ENCODE data around the gene SLC5A7. TPM values are rescaled to one million over a fixed set of nuclear protein-coding genes. Genes with fewer than 3 reads are reported as not detected.

SLC5A7 gene
- total and polyA plus RNA-seq, 2 donors (not counting 1 experiment from before 2014, with no cell fraction given): not detected

- no peaks in the 10 kb centered on the region for H3K36me3 ChIP-seq (replicated peaks in 1 of 2; ENCODE audit: control extremely low read depth in 1 of 2, control insufficient read depth in 1 of 2, extremely low read depth in 1 of 2, insufficient read depth in 2 of 2, low read length in 1 of 2)
- H3K9me3 Mint-ChIP-seq (ENCODE audit: insufficient read depth): no peaks in the 10 kb centered on the region
- H3K27ac ChIP-seq (ENCODE audit: low read length in 2 of 2): no peak overlapping the region
- no peak overlapping the region for H3K4me3 Mint-ChIP-seq
- no peak overlapping the region for H3K4me3 ChIP-seq (ENCODE audit: control extremely low read depth in 1 of 5, extremely low read depth in 1 of 5, insufficient read depth in 1 of 5, low read depth in 2 of 5, low read length in 4 of 5)
- no peak overlapping the region for H3K9ac ChIP-seq (ENCODE audit: low read length)
- H3K4me1 ChIP-seq (ENCODE audit: control insufficient read depth in 2 of 2, insufficient read depth in 2 of 2, low read length in 2 of 2): no peaks in the 10 kb centered on the region
- TF ChIP-seq EZH2 (IDR thresholded peaks at IDR 0.05; ENCODE audit: borderline replicate concordance, insufficient read depth, low read depth, low read length, poor library complexity, severe bottlenecking) (no peak), CTCF (IDR thresholded peaks at IDR 0.05) (no peak)
- intact Hi-C loops (cut with micrococcal nuclease): no loop called here
- no peaks in the 10 kb centered on the region for H3K9me3 ChIP-seq (ENCODE audit: control extremely low read depth in 1 of 3, control insufficient read depth in 2 of 3, insufficient read depth in 1 of 3, low read length in 2 of 3)
- H2AFZ ChIP-seq (ENCODE audit: insufficient read depth, low read depth, low read length, poor library complexity, severe bottlenecking): no peak overlapping the region
- H3K4me1 Mint-ChIP-seq: no peaks in the 10 kb centered on the region
- DNase-seq (no peak), ATAC-seq (ENCODE audit: low read depth) (no peak)
- H3K27ac Mint-ChIP-seq: no peak overlapping the region
- no peaks in the 10 kb centered on the region for H3K27me3 Mint-ChIP-seq
- no peaks in the 10 kb centered on the region for H3K27me3 ChIP-seq (replicated peaks in 1 of 4; ENCODE audit: control extremely low read depth in 1 of 4, control insufficient read depth in 3 of 4, insufficient read depth in 4 of 4, low read length in 3 of 4)
- no peak overlapping the region for H3K4me2 ChIP-seq (replicated peaks; ENCODE audit: low read depth, low read length, poor library complexity, severe bottlenecking)
- H3K79me2 ChIP-seq (ENCODE audit: control insufficient read depth, insufficient read depth, low read length): no peaks in the 10 kb centered on the region
- H4K20me1 ChIP-seq (ENCODE audit: control insufficient read depth, insufficient read depth, low read length, poor library complexity, severe bottlenecking): no peaks in the 10 kb centered on the region
- WGBS (ENCODE audit: insufficient coverage): no CpG with 5 or more reads among the region's 1 CpG
- ChIA-PET POLR2A (no interaction called here), CTCF (no interaction called here)
Observed at GRCh38 chr2:107964185-107964584, 22.1 kb upstream of the SLC5A7 start.

GRCh38 chr2:107984707-107985106 lies 1.6 kb upstream of the SLC5A7 start:
- H3K9me3 ChIP-seq (ENCODE audit: control extremely low read depth in 1 of 3, control insufficient read depth in 2 of 3, insufficient read depth in 1 of 3, low read length in 2 of 3): peaks cover 0 to 9% (median 0%) of the 10 kb centered on the region in 3 donors
- CTCF ChIA-PET: no interaction called here
- H3K36me3 ChIP-seq (replicated peaks in 1 of 2; ENCODE audit: control extremely low read depth in 1 of 2, control insufficient read depth in 1 of 2, extremely low read depth in 1 of 2, insufficient read depth in 2 of 2, low read length in 1 of 2): no peaks in the 10 kb centered on the region
- H3K27me3 Mint-ChIP-seq: peaks cover 7% of the 10 kb centered on the region
- no peaks in the 10 kb centered on the region for H3K4me1 ChIP-seq (ENCODE audit: control insufficient read depth in 2 of 2, insufficient read depth in 2 of 2, low read length in 2 of 2)
- TF ChIP-seq EZH2 (IDR thresholded peaks at IDR 0.05; ENCODE audit: borderline replicate concordance, insufficient read depth, low read depth, low read length, poor library complexity, severe bottlenecking): no peak
- TF ChIP-seq CTCF (IDR thresholded peaks at IDR 0.05): no peak
- POLR2A ChIA-PET: no interaction called here
- no peak overlapping the region for H3K27ac Mint-ChIP-seq
- no peak overlapping the region for H3K4me3 ChIP-seq (ENCODE audit: control extremely low read depth in 1 of 5, extremely low read depth in 1 of 5, insufficient read depth in 1 of 5, low read depth in 2 of 5, low read length in 4 of 5)
- peaks cover 0 to 3% (median 0%) of the 10 kb centered on the region in 4 experiments for H3K27me3 ChIP-seq (replicated peaks in 1 of 4; ENCODE audit: control extremely low read depth in 1 of 4, control insufficient read depth in 3 of 4, insufficient read depth in 4 of 4, low read length in 3 of 4)
- WGBS (ENCODE audit: insufficient coverage): 88% methylated on average over 2 of the region's 2 CpGs
- no peaks in the 10 kb centered on the region for H3K79me2 ChIP-seq (ENCODE audit: control insufficient read depth, insufficient read depth, low read length)
- no peak overlapping the region for H3K27ac ChIP-seq (ENCODE audit: low read length in 2 of 2)
- no peak overlapping the region for H3K4me3 Mint-ChIP-seq
- no peak for ATAC-seq (ENCODE audit: low read depth)
- H3K4me1 Mint-ChIP-seq: no peaks in the 10 kb centered on the region
- no peak for DNase-seq
- H3K9ac ChIP-seq (ENCODE audit: low read length): no peak overlapping the region
- intact Hi-C loops (cut with micrococcal nuclease): no loop called here
- H3K9me3 Mint-ChIP-seq (ENCODE audit: insufficient read depth): no peaks in the 10 kb centered on the region
- no peaks in the 10 kb centered on the region for H4K20me1 ChIP-seq (ENCODE audit: control insufficient read depth, insufficient read depth, low read length, poor library complexity, severe bottlenecking)
- H3K4me2 ChIP-seq (replicated peaks; ENCODE audit: low read depth, low read length, poor library complexity, severe bottlenecking): no peak overlapping the region
- no peak overlapping the region for H2AFZ ChIP-seq (ENCODE audit: insufficient read depth, low read depth, low read length, poor library complexity, severe bottlenecking)
